Psoas muscle (tissue), 8 donors: Measurements from ENCODE around the gene SIK3. TPM values are rescaled to one million over a fixed set of nuclear protein-coding genes. Genes with fewer than 3 reads are reported as not detected.

Source experiments
- ATAC-seq, 4 donors: fragments of 200-7000 bp; cut with Tn5 transposase; one replicate each; pipeline ENCODE4 v1.9.1; 2020; ENCODE audit warnings: moderate library complexity in 3 of 4, mild to moderate bottlenecking in 2 of 4
- DNase-seq, 2 donors: peaks; one replicate each; pipeline ENCODE4 v3.0.0-alpha.2; 2020
- H3K27ac ChIP-seq: fragments of 200-600 bp; one replicate; pipeline ENCODE4 v1.8.0; 2022
- H3K27me3 ChIP-seq, 3 donors: fragments of 200-600 bp in 1 of 3; one replicate each; pipeline versions ENCODE4 v1.6.1 to v1.8.0; 2013 to 2022; ENCODE audit warnings: low read length in 2 of 3, mild to moderate bottlenecking in 2 of 3, moderate library complexity in 1 of 3; ENCODE audit not compliant: insufficient read depth in 3 of 3
- H3K36me3 ChIP-seq, 2 donors: fragments of 200-600 bp in 1 of 2; one replicate each; pipeline versions ENCODE4 v1.6.1 to v1.8.0; 2013 to 2022; ENCODE audit warnings: low read depth in 1 of 2, mild to moderate bottlenecking in 1 of 2, moderate library complexity in 1 of 2; ENCODE audit not compliant: insufficient read depth in 1 of 2
- H3K4me1 ChIP-seq: fragments of 200-600 bp; one replicate; pipeline ENCODE4 v1.8.0; 2022
- H3K4me3 ChIP-seq: fragments of 200-600 bp; one replicate; pipeline ENCODE4 v1.8.0; 2022; ENCODE audit warnings: mild to moderate bottlenecking
- H3K9me3 ChIP-seq: fragments of 200-600 bp; one replicate; pipeline ENCODE4 v1.8.0; 2022
- CTCF ChIP-seq: fragments of 200-600 bp; IDR thresholded peaks from one replicate; pipeline ENCODE4 v1.8.0; 2022; ENCODE audit warnings: antibody characterized with exemption
- WGBS, 3 donors: extraction: QIAGEN DNeasy Blood & Tissue Kit; methylation state at CpG; one replicate each; pipeline versions ENCODE4 v1.1.6 to v1.1.7; 2013; 5-methylcytosine and 5-hydroxymethylcytosine counted together
- intact Hi-C, 2 donors: fragments of 100-400 bp; cut with DNase I; formaldehyde crosslinking; loops; one replicate each; pipeline versions ENCODE4 v1.11.0 to v1.14.2; 2022
- polyA plus RNA-seq, 3 donors: library from polyadenylated mRNA; stranded (reverse); fragments of 200-250 nt; gene quantifications; one replicate each; pipeline ENCODE4 v1.2.3, GENCODE V29; 2013
- total RNA-seq, 4 donors: library from RNA; stranded (reverse); fragmentation: NEBNext Ultra II Directional in 2 of 4; extraction: Animal tissue kit (Norgen Biotek cat#: 25700) in 2 of 4; gene quantifications; one replicate each; pipeline versions ENCODE4 v1.2.1 to v1.2.4, GENCODE V29; 2021 to 2023
- donor health status: healthy with polysubstance abuse.
- donor health status: DM: no; HTN: no; CAD: no; lungs with moderate emphysema.
- donor health status: Bipolar disorder and iron deficiency.
- donor health status: healthy.
- donor health status: DM: yes; HTN: yes; CAD: no.
- donor health status: DM: no; HTN: no; CAD: no.
- donor health status: DM: no; HTN: no; CAD: no.
- donor health status: DM: yes; HTN: yes; CAD: no.

SIK3 gene
- total and polyA plus RNA-seq, 7 donors = 16.3 to 47.4 (median 39.8) TPM

- DNase-seq (no peak), ATAC-seq (no peak)
- intact Hi-C loops = loop anchor here in 1 of 2 donors (5.0 kb wide), 2 partner anchors 50 to 105 kb away; no protein-coding TSS in a partner anchor
- Histone ChIP-seq H3K27ac (peak overlapping the region; percentile 93), H3K4me1 (peaks cover 57% of the 10 kb centered on the region), H3K4me3 (peak overlapping the region; percentile 89), H3K27me3 (no peaks in the 10 kb centered on the region), H3K36me3 (no peaks in the 10 kb centered on the region), H3K9me3 (no peaks in the 10 kb centered on the region)
- no peak for TF ChIP-seq CTCF
- 59 to 61% (median 60%) methylated on average over 6 of the region's 6 CpGs for WGBS, 3 donors
Observed at GRCh38 chr11:117097014-117097388, 1.2 kb downstream of the SIK3 start.

- ATAC-seq (no peak), DNase-seq (no peak)
- peak overlapping the region; percentile 93 for H3K27ac ChIP-seq
- intact Hi-C loops = loop anchor here in 1 of 2 donors (5.0 kb wide), 2 partner anchors 49 to 104 kb away; no protein-coding TSS in a partner anchor
- H3K27me3 ChIP-seq = no peaks in the 10 kb centered on the region
- H3K4me1 ChIP-seq = peaks cover 57% of the 10 kb centered on the region
- 55 to 57% (median 57%) methylated on average over 6 of the region's 6 CpGs for WGBS, 3 donors
- H3K9me3 ChIP-seq = no peaks in the 10 kb centered on the region
- peak overlapping the region; percentile 89 for H3K4me3 ChIP-seq
- no peak for TF ChIP-seq CTCF
- no peaks in the 10 kb centered on the region for H3K36me3 ChIP-seq
Observed at GRCh38 chr11:117096201-117096991, 1.8 kb downstream of the SIK3 start.

GRCh38 chr11:117095284-117096161 is 2.7 kb downstream of the SIK3 start:
- Histone ChIP-seq H3K36me3 (no peaks in the 10 kb centered on the region), H3K4me3 (peak overlapping the region; percentile 89), H3K9me3 (no peaks in the 10 kb centered on the region), H3K27me3 (no peaks in the 10 kb centered on the region), H3K27ac (peak overlapping the region; percentile 93), H3K4me1 (peaks cover 60% of the 10 kb centered on the region)
- ATAC-seq (peak in 3 of 4 donors; percentile 7 to 16 (median 14)), DNase-seq (no peak)
- no peak for TF ChIP-seq CTCF
- WGBS, 3 donors = 32 to 51% (median 39%) methylated on average over 9 of the region's 9 CpGs
- intact Hi-C loops = loop anchor here in 1 of 2 donors (5.0 kb wide), 2 partner anchors 48 to 103 kb away; no protein-coding TSS in a partner anchor

- ATAC-seq = peak; percentile 37 to 70 (median 64)
- Histone ChIP-seq H3K4me1 (peaks cover 57% of the 10 kb centered on the region), H3K9me3 (no peaks in the 10 kb centered on the region), H3K27me3 (no peaks in the 10 kb centered on the region), H3K36me3 (no peaks in the 10 kb centered on the region), H3K4me3 (peak overlapping the region; percentile 89), H3K27ac (peak overlapping the region; percentile 93)
- no peak for DNase-seq
- 12 to 21% (median 21%) methylated on average over 4 of the region's 4 CpGs for WGBS, 3 donors
- intact Hi-C loops = loop anchor here in 1 of 2 donors (5.0 kb wide), 2 partner anchors 47 to 102 kb away; no protein-coding TSS in a partner anchor
- no peak for TF ChIP-seq CTCF
Observed at GRCh38 chr11:117094776-117095175, 3.5 kb downstream of the SIK3 start.
